Esophagus (tissue), 2 donors: ENCODE measurements around the gene FGFR3. TPM values are rescaled to one million over a fixed set of nuclear protein-coding genes. Genes with fewer than 3 reads are reported as not detected.

Source experiments
- H3K27ac ChIP-seq, 2 donors: one replicate each; pipeline ENCODE4 v1.5.1; 2013; ENCODE audit warnings: low read depth in 2 of 2, mild to moderate bottlenecking in 2 of 2, inconsistent platforms in 1 of 2, low read length in 1 of 2, moderate library complexity in 1 of 2
- H3K27me3 ChIP-seq, 2 donors: one replicate each; pipeline ENCODE4 v1.6.1; 2013; ENCODE audit warnings: low read length in 2 of 2, control low read depth in 1 of 2, mild to moderate bottlenecking in 1 of 2; ENCODE audit not compliant: insufficient read depth in 2 of 2, control insufficient read depth in 1 of 2
- H3K36me3 ChIP-seq, 2 donors: one replicate each; pipeline ENCODE4 v1.6.1; 2013; ENCODE audit warnings: low read length in 1 of 2; ENCODE audit not compliant: control insufficient read depth in 2 of 2, insufficient read depth in 2 of 2
- H3K4me1 ChIP-seq, 2 donors: one replicate each; pipeline ENCODE4 v1.6.1; 2013; ENCODE audit warnings: low read length in 1 of 2; ENCODE audit not compliant: control insufficient read depth in 2 of 2, insufficient read depth in 2 of 2
- H3K4me3 ChIP-seq, 2 donors: one replicate each; pipeline ENCODE4 v1.5.1; 2013; ENCODE audit warnings: low read length in 2 of 2, mild to moderate bottlenecking in 2 of 2, low read depth in 1 of 2, moderate library complexity in 1 of 2
- H3K9me3 ChIP-seq, 2 donors: one replicate each; pipeline ENCODE4 v1.6.1; 2013; ENCODE audit warnings: mild to moderate bottlenecking in 2 of 2, low read depth in 1 of 2, low read length in 1 of 2, moderate library complexity in 1 of 2; ENCODE audit not compliant: control insufficient read depth in 2 of 2, insufficient read depth in 1 of 2
- WGBS, 2 donors: extraction: QIAGEN DNeasy Blood & Tissue Kit; methylation state at CpG; one replicate each; pipeline ENCODE4 v1.1.7; 2013; 5-methylcytosine and 5-hydroxymethylcytosine counted together
- polyA plus RNA-seq, 2 donors: library from polyadenylated mRNA; stranded (reverse); fragments of 200-250 nt; gene quantifications; one replicate each; pipeline ENCODE4 v1.2.3, GENCODE V29; 2013
- donor health status: healthy with polysubstance abuse.
- donor health status: Bipolar disorder and iron deficiency.

The FGFR3 gene
- polyA plus RNA-seq, 2 donors, result 97.6 to 121 TPM

DNA sequence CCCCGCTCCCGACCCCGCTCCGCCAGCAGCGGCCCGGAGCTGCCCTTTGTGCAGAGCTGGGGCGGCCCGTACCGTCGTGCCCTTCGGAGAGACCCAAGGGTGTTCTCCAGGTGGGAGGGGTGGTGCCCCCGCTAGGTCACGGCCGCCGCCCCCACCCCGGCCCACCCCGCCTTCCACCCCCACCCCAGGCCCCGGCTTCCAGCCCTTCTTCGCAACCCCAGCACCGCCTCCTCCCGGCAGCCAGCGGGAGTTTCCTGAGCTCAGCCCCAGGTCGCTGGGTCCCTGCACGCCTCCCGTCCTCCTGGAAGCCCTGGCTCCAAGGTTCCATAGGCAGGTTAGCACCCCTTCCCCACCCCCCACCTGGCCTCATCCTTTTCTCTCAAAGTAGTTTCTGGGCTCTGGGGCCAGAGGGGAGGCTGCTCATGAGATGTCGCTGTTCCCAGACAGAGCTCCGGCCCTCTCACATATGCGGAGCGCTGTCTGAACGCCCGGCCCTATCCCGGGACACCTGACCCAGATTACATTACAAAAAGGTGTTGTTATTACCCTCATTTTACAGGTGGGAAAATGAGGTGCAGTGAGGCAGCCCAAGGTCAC lies 25.2 kb upstream of the FGFR3 start:
- Histone ChIP-seq H3K4me3 (peak overlapping the region; percentile 27 to 48), H3K4me1 (peaks cover 23 to 53% of the 10 kb centered on the region in 2 donors), H3K27ac (peak overlapping the region; percentile 53 to 56), H3K36me3 (no peaks in the 10 kb centered on the region), H3K27me3 (no peaks in the 10 kb centered on the region), H3K9me3 (no peaks in the 10 kb centered on the region)
- WGBS, 2 donors, result 15 to 34% methylated on average over 15 to 28 of the region's 32 CpGs

GRCh38 chr4:1768367-1769034 lies 24.6 kb upstream of the FGFR3 start:
- Histone ChIP-seq H3K36me3 (no peaks in the 10 kb centered on the region), H3K4me3 (peak overlapping the region in 1 of 2 donors; percentile 48), H3K9me3 (no peaks in the 10 kb centered on the region), H3K4me1 (peaks cover 24 to 59% of the 10 kb centered on the region in 2 donors), H3K27me3 (no peaks in the 10 kb centered on the region), H3K27ac (peak overlapping the region; percentile 34 to 56)
- WGBS, 2 donors, result 48 to 56% methylated on average over 23 of the region's 23 CpGs

DNA sequence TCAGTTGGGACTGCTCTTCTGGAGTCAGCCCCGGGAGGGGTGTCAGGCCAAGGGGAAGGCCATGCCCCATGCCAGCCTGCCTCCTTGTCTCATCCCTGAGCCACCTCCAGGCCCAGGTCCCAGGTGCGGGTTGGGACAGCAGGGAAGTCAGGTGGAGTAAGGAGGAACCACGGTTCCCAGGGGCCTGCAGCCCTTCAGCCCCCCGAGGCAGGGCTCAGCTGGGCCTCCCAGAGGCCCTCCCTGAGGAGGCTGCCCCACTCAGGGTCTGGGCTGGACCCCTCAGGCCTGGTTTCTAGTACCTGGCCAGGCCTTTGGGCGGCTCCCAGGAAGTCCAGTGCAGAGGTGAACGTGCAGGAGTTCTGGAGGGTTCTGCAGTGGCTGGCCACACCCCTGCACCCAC lies 23.4 kb upstream of the FGFR3 start:
- no peaks in the 10 kb centered on the region for H3K27me3 ChIP-seq
- no peak overlapping the region for H3K27ac ChIP-seq
- 65 to 71% methylated on average over 6 of the region's 6 CpGs for WGBS, 2 donors
- no peaks in the 10 kb centered on the region for H3K36me3 ChIP-seq
- H3K9me3 ChIP-seq, result no peaks in the 10 kb centered on the region
- H3K4me1 ChIP-seq, result peaks cover 24 to 57% of the 10 kb centered on the region in 2 donors
- no peak overlapping the region for H3K4me3 ChIP-seq

DNA sequence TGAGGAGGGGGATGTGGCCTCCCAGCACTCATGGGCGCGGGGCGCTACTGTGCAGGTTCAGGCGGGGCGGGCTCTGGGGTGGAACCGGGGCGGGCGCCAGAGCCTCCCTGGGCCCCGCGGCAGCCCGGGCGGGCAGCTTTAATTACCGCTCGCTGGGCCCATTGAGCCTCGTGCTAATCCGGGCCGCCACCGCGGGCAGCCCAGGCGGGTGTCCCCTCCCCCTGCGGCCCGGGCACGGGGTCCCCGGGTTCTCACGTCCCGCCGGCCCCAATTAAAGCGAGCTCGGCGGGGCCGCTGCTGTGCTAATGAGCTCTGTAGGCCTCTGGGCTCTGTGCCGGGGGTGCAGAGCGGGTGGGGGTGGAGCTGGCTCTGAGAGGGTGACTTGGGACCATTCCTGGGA lies 22.8 kb upstream of the FGFR3 start:
- WGBS, 2 donors, result 32 to 35% methylated on average over 31 to 33 of the region's 33 CpGs
- no peaks in the 10 kb centered on the region for H3K9me3 ChIP-seq
- no peaks in the 10 kb centered on the region for H3K27me3 ChIP-seq
- no peak overlapping the region for H3K4me3 ChIP-seq
- no peak overlapping the region for H3K27ac ChIP-seq
- H3K4me1 ChIP-seq, result peaks cover 24 to 57% of the 10 kb centered on the region in 2 donors
- H3K36me3 ChIP-seq, result no peaks in the 10 kb centered on the region

DNA sequence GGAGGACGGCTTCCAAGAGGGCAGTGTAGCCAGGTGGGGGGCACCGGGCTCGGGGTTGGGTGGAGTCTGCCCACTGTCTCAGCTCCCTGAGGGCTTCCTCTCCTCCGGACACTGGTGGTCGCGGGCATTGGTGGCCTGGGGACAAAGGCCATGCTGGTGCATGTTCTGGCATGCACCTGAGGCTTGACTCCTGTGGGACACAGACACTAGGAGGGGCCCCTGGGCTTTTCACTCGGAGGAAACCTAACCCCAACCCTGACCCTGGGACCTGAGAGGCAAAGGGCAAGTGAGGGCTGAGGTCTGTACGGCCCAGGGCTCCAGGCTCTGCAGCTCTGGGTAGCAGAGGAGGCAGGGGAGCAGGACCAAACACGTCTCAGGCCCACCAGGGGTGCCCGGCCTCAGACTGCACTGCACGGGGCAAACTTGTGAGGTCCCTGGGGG lies 22.3 kb upstream of the FGFR3 start:
- H3K4me1 ChIP-seq, result peaks cover 20 to 58% of the 10 kb centered on the region in 2 donors
- WGBS, 2 donors, result 66 to 71% methylated on average over 8 to 11 of the region's 11 CpGs
- H3K4me3 ChIP-seq, result no peak overlapping the region
- H3K36me3 ChIP-seq, result no peaks in the 10 kb centered on the region
- no peak overlapping the region for H3K27ac ChIP-seq
- H3K27me3 ChIP-seq, result no peaks in the 10 kb centered on the region
- H3K9me3 ChIP-seq, result no peaks in the 10 kb centered on the region

- no peaks in the 10 kb centered on the region for H3K36me3 ChIP-seq
- no peaks in the 10 kb centered on the region for H3K27me3 ChIP-seq
- H3K27ac ChIP-seq, result no peak overlapping the region
- 37 to 55% methylated on average over 23 to 28 of the region's 28 CpGs for WGBS, 2 donors
- no peak overlapping the region for H3K4me3 ChIP-seq
- peaks cover 16 to 58% of the 10 kb centered on the region in 2 donors for H3K4me1 ChIP-seq
- H3K9me3 ChIP-seq, result no peaks in the 10 kb centered on the region
These were observed 21.4 kb upstream of the FGFR3 start for GRCh38 chr4:1771555-1772305.

GRCh38 chr4:1772853-1773538 lies 20.1 kb upstream of the FGFR3 start:
- H3K36me3 ChIP-seq, result no peaks in the 10 kb centered on the region
- no peaks in the 10 kb centered on the region for H3K27me3 ChIP-seq
- no peak overlapping the region for H3K27ac ChIP-seq
- no peaks in the 10 kb centered on the region for H3K9me3 ChIP-seq
- H3K4me1 ChIP-seq, result peaks cover 18 to 68% of the 10 kb centered on the region in 2 donors
- WGBS, 2 donors, result 48 to 53% methylated on average over 30 of the region's 30 CpGs
- H3K4me3 ChIP-seq, result no peak overlapping the region

DNA sequence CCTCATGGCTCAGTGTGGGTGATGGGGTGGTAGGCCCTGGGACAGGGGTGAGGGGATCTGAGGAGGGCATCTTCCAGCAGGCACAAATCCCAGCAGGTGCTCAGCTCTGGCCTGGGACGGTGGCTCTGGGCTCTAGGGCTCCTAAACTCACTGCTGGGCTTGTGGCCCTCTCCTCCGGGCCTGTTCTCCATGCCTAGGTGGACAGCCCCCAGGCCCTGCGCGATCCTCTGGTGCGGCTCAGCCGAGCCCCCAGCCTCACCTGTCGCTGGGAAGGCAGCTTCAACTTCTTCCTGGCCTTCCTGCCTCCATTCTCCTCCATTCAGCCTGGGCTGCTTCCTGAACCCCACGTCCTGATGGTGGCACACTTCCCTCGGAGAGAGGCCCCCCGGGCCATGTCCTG lies 19.3 kb upstream of the FGFR3 start:
- no peak overlapping the region for H3K27ac ChIP-seq
- H3K4me1 ChIP-seq, result peaks cover 22 to 67% of the 10 kb centered on the region in 2 donors
- 70 to 72% methylated on average over 10 of the region's 10 CpGs for WGBS, 2 donors
- H3K9me3 ChIP-seq, result no peaks in the 10 kb centered on the region
- no peaks in the 10 kb centered on the region for H3K36me3 ChIP-seq
- H3K4me3 ChIP-seq, result no peak overlapping the region
- H3K27me3 ChIP-seq, result no peaks in the 10 kb centered on the region

DNA sequence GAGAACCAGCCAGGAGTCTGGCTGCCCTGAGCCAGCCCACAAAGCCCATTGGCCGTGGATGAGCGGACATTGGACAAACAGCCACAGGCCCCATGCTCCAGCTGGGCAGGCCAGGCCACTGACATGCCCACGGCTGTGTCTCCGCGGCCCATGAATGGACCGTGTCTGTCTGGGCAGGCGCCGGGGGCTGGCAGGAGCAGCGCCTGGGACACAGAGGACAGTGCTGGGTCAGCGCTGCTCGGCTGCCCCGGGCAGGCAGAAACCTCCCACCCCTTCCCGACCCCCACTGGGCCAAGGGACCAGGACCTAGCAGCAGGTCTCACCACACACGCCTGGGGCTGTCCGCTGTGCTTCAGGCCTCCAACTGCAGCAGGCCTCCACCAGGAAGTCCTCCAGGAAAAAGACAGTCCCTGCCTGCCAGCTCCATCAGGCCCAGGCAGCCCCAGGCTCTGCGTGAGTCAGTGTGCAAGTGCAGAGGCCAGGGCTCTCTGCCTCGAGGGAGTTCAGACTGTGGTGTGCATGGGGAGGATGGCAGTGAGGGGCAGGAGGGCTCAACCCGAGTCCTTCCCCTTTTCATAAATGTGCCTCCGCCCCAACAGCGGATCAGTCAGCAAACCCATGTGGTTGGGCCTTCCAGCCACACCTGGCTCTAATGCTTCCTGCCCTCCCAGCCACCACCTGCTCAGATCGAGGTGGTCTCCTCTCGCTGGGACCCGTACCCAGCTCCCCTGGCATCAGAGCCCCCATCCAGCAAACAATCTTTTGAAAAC lies 17.2 kb upstream of the FGFR3 start:
- Histone ChIP-seq H3K4me3 (no peak overlapping the region), H3K27ac (no peak overlapping the region), H3K27me3 (no peaks in the 10 kb centered on the region), H3K36me3 (no peaks in the 10 kb centered on the region), H3K4me1 (peaks cover 17 to 64% of the 10 kb centered on the region in 2 donors), H3K9me3 (no peaks in the 10 kb centered on the region)
- WGBS, 2 donors, result 58 to 71% methylated on average over 23 of the region's 23 CpGs
